ENCODE results near the gene SNUPN.

Gene SNUPN

GRCh38 chr15:75661756-75662140 is 36.2 kb upstream of the SNUPN start:
- no peaks in the 10 kb centered on the region for H3K4me1 ChIP-seq (ENCODE audit: control insufficient read depth, insufficient read depth, low read length)
- H3K36me3 ChIP-seq (ENCODE audit: control insufficient read depth, insufficient read depth, low read length) = peaks cover 14% of the 10 kb centered on the region
- H3K4me3 ChIP-seq (ENCODE audit: low read depth, low read length) = no peak overlapping the region
- no peaks in the 10 kb centered on the region for H3K27me3 ChIP-seq (ENCODE audit: control insufficient read depth, insufficient read depth, low read length)
- H3K9ac ChIP-seq (ENCODE audit: low read depth, low read length) = no peak overlapping the region
- no peaks in the 10 kb centered on the region for H3K9me3 ChIP-seq (ENCODE audit: control insufficient read depth, insufficient read depth, low read length)

- H3K9ac ChIP-seq (ENCODE audit: low read depth, low read length) = no peak overlapping the region
- H3K4me3 ChIP-seq (ENCODE audit: low read depth, low read length) = no peak overlapping the region
- H3K27me3 ChIP-seq (ENCODE audit: control insufficient read depth, insufficient read depth, low read length) = no peaks in the 10 kb centered on the region
- peaks cover 14% of the 10 kb centered on the region for H3K36me3 ChIP-seq (ENCODE audit: control insufficient read depth, insufficient read depth, low read length)
- H3K9me3 ChIP-seq (ENCODE audit: control insufficient read depth, insufficient read depth, low read length) = no peaks in the 10 kb centered on the region
- no peaks in the 10 kb centered on the region for H3K4me1 ChIP-seq (ENCODE audit: control insufficient read depth, insufficient read depth, low read length)
These were observed 35.7 kb upstream of the SNUPN start for GRCh38 chr15:75661100-75661755.

GRCh38 chr15:75659928-75660645 is 34.6 kb upstream of the SNUPN start:
- Histone ChIP-seq H3K4me1 (ENCODE audit: control insufficient read depth, insufficient read depth, low read length) (no peaks in the 10 kb centered on the region), H3K9ac (ENCODE audit: low read depth, low read length) (no peak overlapping the region), H3K27me3 (ENCODE audit: control insufficient read depth, insufficient read depth, low read length) (no peaks in the 10 kb centered on the region), H3K4me3 (ENCODE audit: low read depth, low read length) (no peak overlapping the region), H3K9me3 (ENCODE audit: control insufficient read depth, insufficient read depth, low read length) (no peaks in the 10 kb centered on the region), H3K36me3 (ENCODE audit: control insufficient read depth, insufficient read depth, low read length) (peaks cover 14% of the 10 kb centered on the region)

DNA sequence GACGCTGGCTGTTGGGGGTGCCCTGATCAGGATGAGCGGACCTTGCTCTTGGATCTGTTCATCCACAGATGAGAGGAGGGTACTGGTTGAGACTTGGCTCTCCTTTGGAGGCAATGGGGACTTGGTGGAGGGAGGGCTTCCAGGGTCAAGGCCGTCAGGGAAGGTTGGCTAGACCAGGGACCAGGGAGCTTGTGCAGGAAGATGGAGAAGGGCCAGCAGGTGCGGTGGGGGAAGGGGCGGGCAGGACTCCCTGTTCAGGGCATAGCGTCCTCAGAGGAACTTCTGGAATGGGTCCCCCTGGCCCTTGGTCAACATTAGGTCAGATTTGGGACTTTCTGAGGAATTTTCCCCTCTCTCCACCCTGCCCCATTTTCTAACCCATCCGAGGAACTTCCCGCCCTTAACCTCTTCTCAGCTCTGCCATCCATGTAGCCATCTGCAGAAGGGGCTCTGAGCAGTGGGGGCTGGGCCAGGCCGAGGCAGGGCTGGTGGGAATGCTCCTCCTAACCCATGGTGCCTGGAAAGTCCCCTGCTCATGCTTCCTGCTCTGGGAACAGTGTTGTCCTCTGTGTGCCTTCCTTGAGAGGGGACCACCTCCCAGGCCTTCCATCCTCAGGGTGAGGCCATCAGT is 33.7 kb upstream of the SNUPN start:
- peaks cover 14% of the 10 kb centered on the region for H3K36me3 ChIP-seq (ENCODE audit: control insufficient read depth, insufficient read depth, low read length)
- H3K27me3 ChIP-seq (ENCODE audit: control insufficient read depth, insufficient read depth, low read length) = no peaks in the 10 kb centered on the region
- no peak overlapping the region for H3K9ac ChIP-seq (ENCODE audit: low read depth, low read length)
- no peak overlapping the region for H3K4me3 ChIP-seq (ENCODE audit: low read depth, low read length)
- no peaks in the 10 kb centered on the region for H3K9me3 ChIP-seq (ENCODE audit: control insufficient read depth, insufficient read depth, low read length)
- no peaks in the 10 kb centered on the region for H3K4me1 ChIP-seq (ENCODE audit: control insufficient read depth, insufficient read depth, low read length)

DNA sequence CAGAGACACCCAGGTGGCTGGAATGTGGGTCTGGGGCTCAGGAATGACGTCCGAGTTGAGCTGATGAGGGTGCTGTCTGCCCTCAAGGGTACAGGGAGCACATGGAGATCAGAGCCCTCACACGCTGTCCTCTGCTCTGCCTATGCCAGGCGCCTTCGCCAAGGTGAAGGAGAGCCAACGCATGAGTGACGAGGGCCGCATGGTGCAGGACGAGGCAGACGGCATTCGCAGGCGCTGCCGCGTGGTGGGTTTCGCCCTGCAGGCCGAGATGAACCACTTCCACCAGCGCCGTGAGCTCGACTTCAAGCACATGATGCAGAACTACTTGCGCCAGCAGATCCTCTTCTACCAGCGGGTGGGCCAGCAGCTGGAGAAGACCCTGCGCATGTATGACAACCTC is 31.3 kb upstream of the SNUPN start:
- Histone ChIP-seq H3K9me3 (ENCODE audit: control insufficient read depth, insufficient read depth, low read length) (no peaks in the 10 kb centered on the region), H3K4me3 (ENCODE audit: low read depth, low read length) (no peak overlapping the region), H3K27me3 (ENCODE audit: control insufficient read depth, insufficient read depth, low read length) (no peaks in the 10 kb centered on the region), H3K36me3 (ENCODE audit: control insufficient read depth, insufficient read depth, low read length) (peaks cover 20% of the 10 kb centered on the region), H3K4me1 (ENCODE audit: control insufficient read depth, insufficient read depth, low read length) (no peaks in the 10 kb centered on the region), H3K9ac (ENCODE audit: low read depth, low read length) (no peak overlapping the region)

DNA sequence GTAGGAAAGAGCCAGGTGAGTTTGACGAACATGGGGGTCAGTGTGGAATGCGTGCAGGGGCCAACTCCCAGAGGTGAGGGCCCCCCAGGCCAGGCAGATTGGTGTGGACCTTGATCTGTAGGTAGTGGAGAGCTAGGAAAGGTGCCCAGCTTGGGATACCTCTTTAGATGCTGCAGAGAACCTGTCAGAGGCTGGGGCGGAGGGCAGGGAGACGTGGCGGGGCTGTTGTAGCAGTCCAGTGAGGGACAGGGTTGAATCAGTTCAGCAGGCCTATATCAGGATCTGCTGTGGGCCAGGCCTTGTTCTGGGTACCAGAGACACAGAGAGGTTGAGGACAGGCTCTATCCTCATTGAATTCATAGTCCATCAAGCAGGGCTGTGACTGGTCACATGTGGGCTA is 30.8 kb upstream of the SNUPN start:
- H3K9ac ChIP-seq (ENCODE audit: low read depth, low read length) = no peak overlapping the region
- H3K27me3 ChIP-seq (ENCODE audit: control insufficient read depth, insufficient read depth, low read length) = no peaks in the 10 kb centered on the region
- H3K4me3 ChIP-seq (ENCODE audit: low read depth, low read length) = no peak overlapping the region
- no peaks in the 10 kb centered on the region for H3K4me1 ChIP-seq (ENCODE audit: control insufficient read depth, insufficient read depth, low read length)
- peaks cover 25% of the 10 kb centered on the region for H3K36me3 ChIP-seq (ENCODE audit: control insufficient read depth, insufficient read depth, low read length)
- no peaks in the 10 kb centered on the region for H3K9me3 ChIP-seq (ENCODE audit: control insufficient read depth, insufficient read depth, low read length)

- peaks cover 27% of the 10 kb centered on the region for H3K36me3 ChIP-seq (ENCODE audit: control insufficient read depth, insufficient read depth, low read length)
- H3K4me1 ChIP-seq (ENCODE audit: control insufficient read depth, insufficient read depth, low read length) = peaks cover under 1% of the 10 kb centered on the region
- H3K4me3 ChIP-seq (ENCODE audit: low read depth, low read length) = no peak overlapping the region
- no peaks in the 10 kb centered on the region for H3K9me3 ChIP-seq (ENCODE audit: control insufficient read depth, insufficient read depth, low read length)
- no peak overlapping the region for H3K9ac ChIP-seq (ENCODE audit: low read depth, low read length)
- no peaks in the 10 kb centered on the region for H3K27me3 ChIP-seq (ENCODE audit: control insufficient read depth, insufficient read depth, low read length)
These were observed 30.4 kb upstream of the SNUPN start for GRCh38 chr15:75655931-75656330.

DNA sequence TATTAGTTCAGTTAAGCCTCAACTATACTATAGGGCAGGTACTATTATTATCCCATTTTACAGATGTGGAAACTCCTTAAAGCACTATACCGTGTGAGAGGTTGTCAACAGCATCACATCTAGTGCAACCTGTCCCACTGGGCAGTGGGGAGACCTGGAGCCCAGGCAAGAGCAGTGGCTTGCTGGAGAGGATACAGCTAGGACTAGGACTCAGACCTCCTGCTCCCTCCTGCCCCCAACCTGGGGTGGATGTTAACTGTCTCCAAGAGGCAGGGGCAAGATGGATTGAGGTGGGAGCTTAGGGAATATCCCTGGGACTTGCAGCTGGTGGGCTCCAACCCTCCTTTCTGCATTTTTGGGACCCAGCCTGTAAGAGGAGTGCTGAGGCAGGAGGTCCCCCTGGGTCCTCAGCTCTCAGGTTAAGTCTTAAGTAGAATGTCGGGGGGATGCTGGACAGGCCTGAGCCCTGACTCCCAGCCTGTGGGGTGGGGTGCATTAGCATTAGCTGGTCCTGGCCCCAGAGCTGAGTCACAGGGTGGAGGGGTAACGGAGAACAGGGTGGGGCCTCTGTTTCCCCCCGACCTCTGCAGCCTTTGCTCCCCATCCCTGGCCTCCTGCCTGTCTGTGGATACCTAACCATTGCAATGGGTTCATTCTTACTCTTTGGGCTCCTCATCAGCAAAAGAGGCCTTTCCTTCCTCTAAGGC is 28.8 kb upstream of the SNUPN start:
- peaks cover 21% of the 10 kb centered on the region for H3K36me3 ChIP-seq (ENCODE audit: control insufficient read depth, insufficient read depth, low read length)
- no peaks in the 10 kb centered on the region for H3K27me3 ChIP-seq (ENCODE audit: control insufficient read depth, insufficient read depth, low read length)
- H3K4me3 ChIP-seq (ENCODE audit: low read depth, low read length) = no peak overlapping the region
- no peaks in the 10 kb centered on the region for H3K9me3 ChIP-seq (ENCODE audit: control insufficient read depth, insufficient read depth, low read length)
- no peak overlapping the region for H3K9ac ChIP-seq (ENCODE audit: low read depth, low read length)
- peaks cover 2% of the 10 kb centered on the region for H3K4me1 ChIP-seq (ENCODE audit: control insufficient read depth, insufficient read depth, low read length)

GRCh38 chr15:75653347-75653913 is 27.9 kb upstream of the SNUPN start:
- Histone ChIP-seq H3K36me3 (ENCODE audit: control insufficient read depth, insufficient read depth, low read length) (peaks cover 21% of the 10 kb centered on the region), H3K4me1 (ENCODE audit: control insufficient read depth, insufficient read depth, low read length) (peaks cover 9% of the 10 kb centered on the region), H3K9ac (ENCODE audit: low read depth, low read length) (no peak overlapping the region), H3K27me3 (ENCODE audit: control insufficient read depth, insufficient read depth, low read length) (no peaks in the 10 kb centered on the region), H3K4me3 (ENCODE audit: low read depth, low read length) (no peak overlapping the region), H3K9me3 (ENCODE audit: control insufficient read depth, insufficient read depth, low read length) (no peaks in the 10 kb centered on the region)

DNA sequence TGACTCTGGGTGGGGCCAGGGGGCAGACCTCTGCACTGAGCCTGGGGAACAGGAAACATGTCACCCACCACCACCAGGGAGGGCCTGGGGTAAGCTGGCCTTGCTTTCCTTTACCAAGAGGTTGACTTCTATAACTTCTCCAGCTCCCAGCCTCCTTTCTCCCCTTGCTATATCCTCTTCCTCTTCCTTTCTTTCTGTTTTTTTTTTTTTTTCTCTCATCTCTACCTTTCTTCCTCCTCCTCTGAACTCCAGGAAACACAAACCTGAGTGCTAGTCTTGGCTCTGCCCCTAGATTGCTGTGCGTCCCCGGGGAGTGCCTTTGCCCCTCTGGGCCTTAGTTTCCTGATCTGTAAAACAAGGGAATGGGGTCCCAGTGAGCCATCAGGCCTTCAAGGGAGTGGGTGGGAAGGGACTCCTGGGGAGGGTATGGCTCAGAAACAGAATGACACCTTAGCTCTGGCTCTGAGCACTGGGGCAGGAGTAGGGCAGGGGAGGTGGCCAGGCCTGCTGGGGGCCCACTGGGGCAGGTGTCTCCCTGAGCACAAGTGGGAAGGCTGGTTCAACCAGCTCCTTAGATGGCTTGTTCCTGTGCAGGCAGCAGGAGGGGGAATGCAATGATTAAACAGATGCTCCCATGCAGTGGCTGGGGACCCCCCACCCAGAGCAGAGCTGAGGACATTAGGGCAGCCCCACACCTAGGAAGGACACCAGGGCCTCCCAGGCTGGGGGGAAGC is 26.5 kb upstream of the SNUPN start:
- peaks cover under 1% of the 10 kb centered on the region for H3K27me3 ChIP-seq (ENCODE audit: control insufficient read depth, insufficient read depth, low read length)
- H3K36me3 ChIP-seq (ENCODE audit: control insufficient read depth, insufficient read depth, low read length) = peaks cover 13% of the 10 kb centered on the region
- H3K9ac ChIP-seq (ENCODE audit: low read depth, low read length) = no peak overlapping the region
- H3K4me3 ChIP-seq (ENCODE audit: low read depth, low read length) = no peak overlapping the region
- H3K9me3 ChIP-seq (ENCODE audit: control insufficient read depth, insufficient read depth, low read length) = no peaks in the 10 kb centered on the region
- peaks cover 9% of the 10 kb centered on the region for H3K4me1 ChIP-seq (ENCODE audit: control insufficient read depth, insufficient read depth, low read length)
